Neural cell (in vitro differentiated cells): ENCODE data around the gene SLC16A1. TPM values are rescaled to one million over a fixed set of nuclear protein-coding genes. Genes with fewer than 3 reads are reported as not detected.

ENCODE experiments used
- H2AFZ ChIP-seq: fragments of 200-600, 300-800 bp; sonication (generic), shearing (Covaris generic); 2 replicates; pipeline ENCODE4 v1.6.0; 2014; ENCODE audit warnings: low read depth, mild to moderate bottlenecking, antibody characterized with exemption, low read length, moderate library complexity
- H3F3A ChIP-seq: fragments of 200-600 bp; shearing (Covaris generic); 2 replicates; pipeline ENCODE4 v1.6.1; 2016; ENCODE audit warnings: mild to moderate bottlenecking, moderate library complexity, mixed read lengths, antibody characterized with exemption, low read length; ENCODE audit not compliant: insufficient read depth, poor library complexity, severe bottlenecking
- H3K27ac ChIP-seq: fragments of 200-600, 300-800 bp; sonication (generic), shearing (Covaris generic); 2 replicates; pipeline ENCODE4 v1.5.1; 2014; ENCODE audit warnings: mild to moderate bottlenecking, low read length, moderate library complexity
- H3K27me3 ChIP-seq: fragments of 300-800, 200-600 bp; sonication (generic), shearing (Covaris generic); 2 replicates; pipeline ENCODE4 v1.6.0; 2014; ENCODE audit warnings: mild to moderate bottlenecking, low read depth, low read length, moderate library complexity; ENCODE audit not compliant: insufficient read depth
- H3K36me3 ChIP-seq: fragments of 300-800, 200-600 bp; sonication (generic), shearing (Covaris generic); 2 replicates; pipeline ENCODE4 v1.5.1; 2014; ENCODE audit warnings: mild to moderate bottlenecking, antibody characterized with exemption, low read length, moderate library complexity; ENCODE audit not compliant: insufficient read depth
- H3K4me2 ChIP-seq: fragments of 300-800, 200-600 bp; sonication (generic), shearing (Covaris generic); 2 replicates; pipeline ENCODE4 v1.6.0; 2014; ENCODE audit warnings: mild to moderate bottlenecking, low read length
- H3K4me3 ChIP-seq: fragments of 300-800, 200-600 bp; sonication (generic), shearing (Covaris generic); 2 replicates; pipeline ENCODE4 v1.5.1; 2014; ENCODE audit warnings: mild to moderate bottlenecking, low read length, moderate library complexity
- H3K79me2 ChIP-seq: fragments of 200-600 bp; shearing (Covaris generic); replicated peaks from 2 replicates; pipeline ENCODE4 v1.6.0; 2014; ENCODE audit warnings: mild to moderate bottlenecking, low read length, moderate library complexity; ENCODE audit not compliant: insufficient read depth
- H3K9ac ChIP-seq: fragments of 300-800, 200-600 bp; sonication (generic), shearing (Covaris generic); 2 replicates; pipeline ENCODE4 v1.6.1; 2016; ENCODE audit warnings: mild to moderate bottlenecking, low read length, mixed read lengths
- H3K9me2 ChIP-seq: fragments of 200-600 bp; shearing (Covaris generic); 2 replicates; pipeline ENCODE4 v1.6.1; 2016; ENCODE audit warnings: mild to moderate bottlenecking, low read length, mixed read lengths; ENCODE audit not compliant: insufficient read depth
- H3K9me3 ChIP-seq: fragments of 200-600, 300-800 bp; sonication (generic), shearing (Covaris generic); 2 replicates; pipeline ENCODE4 v1.6.1; 2016; ENCODE audit warnings: mild to moderate bottlenecking, mixed run types, low read length, moderate library complexity, mixed read lengths
- H4K20me1 ChIP-seq: fragments of 200-600 bp; shearing (Covaris generic); 2 replicates; pipeline ENCODE4 v1.6.1; 2016; ENCODE audit warnings: mild to moderate bottlenecking, mixed run types; ENCODE audit not compliant: insufficient read depth
- EP300 ChIP-seq: fragments of 450-650 bp; conservative IDR thresholded peaks from 2 replicates; pipeline ENCODE4 v1.6.1; 2014; ENCODE audit warnings: antibody characterized with exemption, mild to moderate bottlenecking, moderate library complexity; ENCODE audit not compliant: poor library complexity, severe bottlenecking
- EZH2 ChIP-seq: fragments of 200-600, 300-800 bp; shearing (Covaris generic), sonication (generic); IDR thresholded peaks from 2 replicates; pipeline ENCODE4 v1.6.1; 2014; ENCODE audit warnings: antibody characterized with exemption, low read length, borderline replicate concordance, mild to moderate bottlenecking; ENCODE audit not compliant: insufficient read depth, poor library complexity, severe bottlenecking
- MXI1 ChIP-seq: fragments of 450-650 bp; conservative IDR thresholded peaks from 2 replicates; pipeline ENCODE4 v1.6.1; 2014; ENCODE audit warnings: antibody characterized with exemption, mild to moderate bottlenecking; ENCODE audit not compliant: poor library complexity, severe bottlenecking
- POLR2AphosphoS5 ChIP-seq: IDR thresholded peaks from 2 replicates; pipeline ENCODE4 v1.6.1; 2012
- RAD21 ChIP-seq: fragments of 450-650 bp; conservative IDR thresholded peaks from 2 replicates; pipeline ENCODE4 v1.6.1; 2014; ENCODE audit warnings: antibody characterized with exemption, mild to moderate bottlenecking, moderate library complexity
- SMC3 ChIP-seq: fragments of 450-650 bp; conservative IDR thresholded peaks from 2 replicates; pipeline ENCODE4 v1.6.1; 2014; ENCODE audit warnings: antibody characterized with exemption, mild to moderate bottlenecking, moderate library complexity; ENCODE audit not compliant: poor library complexity
- TAF1 ChIP-seq: IDR thresholded peaks from 2 replicates; pipeline ENCODE4 v1.6.1; 2012; ENCODE audit warnings: low read depth
- polyA plus RNA-seq: library from polyadenylated mRNA; depleted of rRNA; stranded (reverse); fragments of >200 nt; gene quantifications from 2 replicates; pipeline ENCODE4 v1.2.3, GENCODE V29; 2014
- TF ChIP-seq, protein P1 (sequence below): IDR thresholded peaks from 2 replicates; pipeline ENCODE4 v1.6.1; 2012; ENCODE audit warnings: borderline replicate concordance
- TF ChIP-seq, protein P2 (sequence below): fragments of 450-650 bp; IDR thresholded peaks from 2 replicates; pipeline ENCODE4 v1.5.1; 2014; ENCODE audit warnings: antibody characterized with exemption, mild to moderate bottlenecking, moderate library complexity; ENCODE audit not compliant: poor library complexity, severe bottlenecking

Gene SLC16A1
- polyA plus RNA-seq, 1 donor from 2014 or later = 18.6 TPM

DNA sequence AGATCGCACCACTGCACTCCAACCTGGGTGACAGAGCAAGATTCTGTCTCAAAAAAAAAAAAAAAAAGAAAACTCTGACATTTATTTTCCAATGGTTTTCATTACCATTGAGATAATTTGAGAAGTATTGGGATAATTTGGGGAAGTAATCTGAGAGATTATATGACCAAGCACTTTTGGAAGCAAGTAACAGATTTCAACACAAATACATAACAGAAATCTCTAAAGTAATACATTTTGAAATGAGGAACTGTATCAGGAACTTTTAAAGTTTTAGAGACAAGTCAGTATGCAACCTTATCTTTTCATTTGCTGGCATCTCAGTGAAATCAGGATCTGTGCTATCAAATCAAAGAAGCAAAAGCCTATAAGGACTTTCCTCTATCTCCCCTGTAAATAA lies 25.4 kb upstream of the SLC16A1 start:
- no peaks in the 10 kb centered on the region for H3K9me3 ChIP-seq
- no peak overlapping the region for H2AFZ ChIP-seq
- TF ChIP-seq EP300 (no peak), EZH2 (no peak), MXI1 (no peak), RAD21 (no peak), SMC3 (no peak), POLR2AphosphoS5 (no peak), TAF1 (no peak)
- TF ChIP-seq, protein P1, sequence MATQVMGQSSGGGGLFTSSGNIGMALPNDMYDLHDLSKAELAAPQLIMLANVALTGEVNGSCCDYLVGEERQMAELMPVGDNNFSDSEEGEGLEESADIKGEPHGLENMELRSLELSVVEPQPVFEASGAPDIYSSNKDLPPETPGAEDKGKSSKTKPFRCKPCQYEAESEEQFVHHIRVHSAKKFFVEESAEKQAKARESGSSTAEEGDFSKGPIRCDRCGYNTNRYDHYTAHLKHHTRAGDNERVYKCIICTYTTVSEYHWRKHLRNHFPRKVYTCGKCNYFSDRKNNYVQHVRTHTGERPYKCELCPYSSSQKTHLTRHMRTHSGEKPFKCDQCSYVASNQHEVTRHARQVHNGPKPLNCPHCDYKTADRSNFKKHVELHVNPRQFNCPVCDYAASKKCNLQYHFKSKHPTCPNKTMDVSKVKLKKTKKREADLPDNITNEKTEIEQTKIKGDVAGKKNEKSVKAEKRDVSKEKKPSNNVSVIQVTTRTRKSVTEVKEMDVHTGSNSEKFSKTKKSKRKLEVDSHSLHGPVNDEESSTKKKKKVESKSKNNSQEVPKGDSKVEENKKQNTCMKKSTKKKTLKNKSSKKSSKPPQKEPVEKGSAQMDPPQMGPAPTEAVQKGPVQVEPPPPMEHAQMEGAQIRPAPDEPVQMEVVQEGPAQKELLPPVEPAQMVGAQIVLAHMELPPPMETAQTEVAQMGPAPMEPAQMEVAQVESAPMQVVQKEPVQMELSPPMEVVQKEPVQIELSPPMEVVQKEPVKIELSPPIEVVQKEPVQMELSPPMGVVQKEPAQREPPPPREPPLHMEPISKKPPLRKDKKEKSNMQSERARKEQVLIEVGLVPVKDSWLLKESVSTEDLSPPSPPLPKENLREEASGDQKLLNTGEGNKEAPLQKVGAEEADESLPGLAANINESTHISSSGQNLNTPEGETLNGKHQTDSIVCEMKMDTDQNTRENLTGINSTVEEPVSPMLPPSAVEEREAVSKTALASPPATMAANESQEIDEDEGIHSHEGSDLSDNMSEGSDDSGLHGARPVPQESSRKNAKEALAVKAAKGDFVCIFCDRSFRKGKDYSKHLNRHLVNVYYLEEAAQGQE = no peak
- TF ChIP-seq, protein P2, sequence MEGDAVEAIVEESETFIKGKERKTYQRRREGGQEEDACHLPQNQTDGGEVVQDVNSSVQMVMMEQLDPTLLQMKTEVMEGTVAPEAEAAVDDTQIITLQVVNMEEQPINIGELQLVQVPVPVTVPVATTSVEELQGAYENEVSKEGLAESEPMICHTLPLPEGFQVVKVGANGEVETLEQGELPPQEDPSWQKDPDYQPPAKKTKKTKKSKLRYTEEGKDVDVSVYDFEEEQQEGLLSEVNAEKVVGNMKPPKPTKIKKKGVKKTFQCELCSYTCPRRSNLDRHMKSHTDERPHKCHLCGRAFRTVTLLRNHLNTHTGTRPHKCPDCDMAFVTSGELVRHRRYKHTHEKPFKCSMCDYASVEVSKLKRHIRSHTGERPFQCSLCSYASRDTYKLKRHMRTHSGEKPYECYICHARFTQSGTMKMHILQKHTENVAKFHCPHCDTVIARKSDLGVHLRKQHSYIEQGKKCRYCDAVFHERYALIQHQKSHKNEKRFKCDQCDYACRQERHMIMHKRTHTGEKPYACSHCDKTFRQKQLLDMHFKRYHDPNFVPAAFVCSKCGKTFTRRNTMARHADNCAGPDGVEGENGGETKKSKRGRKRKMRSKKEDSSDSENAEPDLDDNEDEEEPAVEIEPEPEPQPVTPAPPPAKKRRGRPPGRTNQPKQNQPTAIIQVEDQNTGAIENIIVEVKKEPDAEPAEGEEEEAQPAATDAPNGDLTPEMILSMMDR = no peak
- no peak overlapping the region for H3K27ac ChIP-seq
- no peaks in the 10 kb centered on the region for H3K27me3 ChIP-seq
- H3K79me2 ChIP-seq = no peaks in the 10 kb centered on the region
- H3K9me2 ChIP-seq = no peaks in the 10 kb centered on the region
- H4K20me1 ChIP-seq = no peaks in the 10 kb centered on the region
- H3F3A ChIP-seq = no peaks in the 10 kb centered on the region
- no peak overlapping the region for H3K9ac ChIP-seq
- no peaks in the 10 kb centered on the region for H3K36me3 ChIP-seq
- H3K4me3 ChIP-seq = no peak overlapping the region
- no peak overlapping the region for H3K4me2 ChIP-seq

DNA sequence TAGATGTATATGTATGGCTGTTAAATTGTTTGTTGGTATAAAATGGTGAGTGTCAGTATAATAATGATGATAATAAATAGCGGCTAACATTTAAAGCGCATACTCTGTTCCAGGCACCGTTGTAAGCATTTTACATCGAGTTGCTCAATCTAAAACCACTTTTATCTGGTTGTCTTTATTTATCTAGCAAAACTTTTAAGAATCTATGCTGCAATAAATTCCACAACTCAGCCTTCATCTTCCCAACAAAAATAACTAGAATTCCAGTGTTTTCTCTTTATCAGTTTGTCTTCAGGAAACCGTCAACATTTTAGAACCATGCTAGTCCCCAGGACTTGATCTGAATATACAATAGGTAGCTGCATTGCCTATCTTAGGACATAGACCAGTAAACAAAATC lies 19.3 kb upstream of the SLC16A1 start:
- H3F3A ChIP-seq = no peaks in the 10 kb centered on the region
- no peak overlapping the region for H3K4me3 ChIP-seq
- no peak overlapping the region for H3K27ac ChIP-seq
- H3K9ac ChIP-seq = no peak overlapping the region
- no peak overlapping the region for H3K4me2 ChIP-seq
- H3K79me2 ChIP-seq = no peaks in the 10 kb centered on the region
- H3K9me3 ChIP-seq = no peaks in the 10 kb centered on the region
- no peaks in the 10 kb centered on the region for H3K9me2 ChIP-seq
- H3K27me3 ChIP-seq = no peaks in the 10 kb centered on the region
- H4K20me1 ChIP-seq = no peaks in the 10 kb centered on the region
- no peaks in the 10 kb centered on the region for H3K36me3 ChIP-seq
- no peak for TF ChIP-seq EP300
- no peak for TF ChIP-seq EZH2
- TF ChIP-seq RAD21 = no peak
- TF ChIP-seq, protein P2 = no peak
- TF ChIP-seq, protein P1 = no peak
- TF ChIP-seq SMC3 = no peak
- TF ChIP-seq TAF1 = no peak
- no peak for TF ChIP-seq MXI1
- no peak for TF ChIP-seq POLR2AphosphoS5
- no peak overlapping the region for H2AFZ ChIP-seq
